ENCODE measurements around the gene WDFY3.

WDFY3 gene

DNA sequence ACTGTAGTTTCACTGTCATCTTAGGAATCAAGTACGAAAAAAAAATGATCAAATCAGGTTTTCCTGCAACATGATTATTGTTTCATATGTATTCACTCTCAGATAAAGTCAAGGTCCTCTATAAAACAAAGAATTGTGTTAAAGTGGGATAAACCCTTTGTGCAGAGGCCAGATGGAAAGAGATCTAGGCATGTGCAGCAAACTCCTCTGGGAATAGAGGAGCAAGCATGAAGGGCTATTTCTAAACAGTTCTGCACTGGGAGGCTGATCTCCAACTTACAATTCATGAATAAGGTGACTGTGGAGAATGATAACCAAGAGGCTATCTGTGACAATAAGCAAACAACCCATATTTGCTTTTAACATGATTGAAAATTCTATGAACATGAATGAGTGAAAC, 2.4 kb upstream of the WDFY3 start:
- ATAC-seq (ENCODE audit: low read depth) (no peak), DNase-seq (ENCODE audit: low spot score) (no peak)
- Histone ChIP-seq H3K27ac (ENCODE audit: poor library complexity, severe bottlenecking) (no peak overlapping the region), H3K4me3 (ENCODE audit: severe bottlenecking) (no peak overlapping the region), H3K36me3 (ENCODE audit: low read depth) (peaks cover under 1% of the 10 kb centered on the region; the same call in 1 of the 2 replicates), H3K4me1 (ENCODE audit: insufficient read depth, poor library complexity, severe bottlenecking) (no peaks in the 10 kb centered on the region), H3K9me3 (ENCODE audit: severe bottlenecking) (no peaks in the 10 kb centered on the region), H3K27me3 (ENCODE audit: insufficient read depth, poor library complexity, severe bottlenecking) (no peaks in the 10 kb centered on the region)
- TF ChIP-seq, protein P1, sequence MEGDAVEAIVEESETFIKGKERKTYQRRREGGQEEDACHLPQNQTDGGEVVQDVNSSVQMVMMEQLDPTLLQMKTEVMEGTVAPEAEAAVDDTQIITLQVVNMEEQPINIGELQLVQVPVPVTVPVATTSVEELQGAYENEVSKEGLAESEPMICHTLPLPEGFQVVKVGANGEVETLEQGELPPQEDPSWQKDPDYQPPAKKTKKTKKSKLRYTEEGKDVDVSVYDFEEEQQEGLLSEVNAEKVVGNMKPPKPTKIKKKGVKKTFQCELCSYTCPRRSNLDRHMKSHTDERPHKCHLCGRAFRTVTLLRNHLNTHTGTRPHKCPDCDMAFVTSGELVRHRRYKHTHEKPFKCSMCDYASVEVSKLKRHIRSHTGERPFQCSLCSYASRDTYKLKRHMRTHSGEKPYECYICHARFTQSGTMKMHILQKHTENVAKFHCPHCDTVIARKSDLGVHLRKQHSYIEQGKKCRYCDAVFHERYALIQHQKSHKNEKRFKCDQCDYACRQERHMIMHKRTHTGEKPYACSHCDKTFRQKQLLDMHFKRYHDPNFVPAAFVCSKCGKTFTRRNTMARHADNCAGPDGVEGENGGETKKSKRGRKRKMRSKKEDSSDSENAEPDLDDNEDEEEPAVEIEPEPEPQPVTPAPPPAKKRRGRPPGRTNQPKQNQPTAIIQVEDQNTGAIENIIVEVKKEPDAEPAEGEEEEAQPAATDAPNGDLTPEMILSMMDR (IDR thresholded peaks at IDR 0.05; ENCODE audit: poor library complexity, severe bottlenecking) = no peak

DNA sequence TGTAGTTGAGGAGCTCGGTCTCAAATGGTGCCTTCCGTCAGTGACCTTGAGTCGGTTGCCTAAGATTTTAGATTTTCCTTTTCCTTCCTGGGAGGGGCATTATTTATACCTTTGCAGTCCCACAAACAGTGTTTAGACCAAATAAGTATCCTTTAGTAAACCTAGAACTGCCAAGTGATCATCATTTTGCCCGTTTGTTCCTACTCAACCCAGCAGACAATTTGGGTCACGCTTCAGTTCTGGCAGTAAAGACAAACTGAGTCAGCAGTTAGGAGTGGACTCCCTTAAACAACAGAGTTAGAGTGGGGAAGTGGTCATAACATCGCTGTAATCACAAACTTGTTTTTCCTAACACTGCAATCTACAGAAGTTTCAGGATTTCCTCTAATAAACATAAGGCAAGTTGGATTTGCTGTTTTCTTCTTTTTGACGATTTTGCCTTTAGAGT, 777 bp upstream of the WDFY3 start:
- H3K9me3 ChIP-seq (ENCODE audit: severe bottlenecking) = no peaks in the 10 kb centered on the region
- H3K4me3 ChIP-seq (ENCODE audit: severe bottlenecking) = peak overlapping the region; percentile 100
- DNase-seq (ENCODE audit: low spot score) (no peak), ATAC-seq (ENCODE audit: low read depth) (no peak)
- peaks cover 6% of the 10 kb centered on the region; the same call in 1 of the 2 replicates for H3K36me3 ChIP-seq (ENCODE audit: low read depth)
- H3K27me3 ChIP-seq (ENCODE audit: insufficient read depth, poor library complexity, severe bottlenecking) = no peaks in the 10 kb centered on the region
- TF ChIP-seq, protein P1 (IDR thresholded peaks at IDR 0.05; ENCODE audit: poor library complexity, severe bottlenecking) = no peak
- peak overlapping the region; percentile 70 for H3K27ac ChIP-seq (ENCODE audit: poor library complexity, severe bottlenecking)
- H3K4me1 ChIP-seq (ENCODE audit: insufficient read depth, poor library complexity, severe bottlenecking) = no peaks in the 10 kb centered on the region

DNA sequence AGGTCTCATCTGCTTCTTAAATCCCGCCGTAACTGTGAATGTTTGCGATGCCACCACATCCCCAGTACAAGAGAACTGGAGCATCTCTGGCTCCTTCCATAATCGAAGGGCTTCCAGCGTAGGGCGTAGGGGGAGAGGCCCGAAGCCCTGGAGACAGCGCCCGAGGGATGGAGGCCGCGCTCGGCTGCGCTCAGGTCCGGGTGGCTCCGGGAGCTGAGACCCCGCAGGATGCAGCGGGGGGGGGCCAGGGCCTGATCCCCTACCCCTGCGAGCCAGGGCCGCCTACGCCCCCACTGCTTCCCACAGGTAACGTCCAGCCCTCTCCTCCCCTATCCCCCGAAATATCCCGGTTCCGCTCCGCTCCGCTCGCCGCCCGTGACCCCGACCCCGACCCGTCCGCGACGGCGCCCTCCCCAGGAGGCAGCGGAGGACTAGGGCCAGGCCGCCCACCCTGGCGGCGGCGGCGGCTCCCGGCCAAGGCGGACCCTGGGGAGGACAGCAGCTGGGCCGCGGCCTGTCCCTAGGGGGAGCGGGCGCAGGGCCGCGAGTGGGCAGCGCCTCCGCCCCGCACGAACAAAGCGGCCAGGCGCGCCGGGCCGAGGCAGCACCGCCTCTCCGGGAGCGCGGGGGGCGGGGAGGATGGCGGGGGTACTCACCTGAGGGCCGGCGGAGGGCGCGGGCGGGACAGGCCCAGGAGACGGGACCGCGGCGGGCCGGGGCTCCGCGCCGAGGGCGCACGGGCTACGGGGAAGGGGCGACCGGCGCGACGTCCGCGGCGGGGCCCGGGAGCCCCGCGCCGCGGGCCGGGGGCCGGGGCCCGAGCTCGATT, 723 bp downstream of the WDFY3 start:
- Histone ChIP-seq H3K4me1 (ENCODE audit: insufficient read depth, poor library complexity, severe bottlenecking) (peaks cover 3% of the 10 kb centered on the region), H3K27ac (ENCODE audit: poor library complexity, severe bottlenecking) (peak overlapping the region; percentile 70), H3K27me3 (ENCODE audit: insufficient read depth, poor library complexity, severe bottlenecking) (no peaks in the 10 kb centered on the region), H3K4me3 (ENCODE audit: severe bottlenecking) (peak overlapping the region; percentile 100), H3K9me3 (ENCODE audit: severe bottlenecking) (no peaks in the 10 kb centered on the region), H3K36me3 (ENCODE audit: low read depth) (peaks cover 6% of the 10 kb centered on the region; the same call in 1 of the 2 replicates)
- TF ChIP-seq, protein P1 (IDR thresholded peaks at IDR 0.05; ENCODE audit: poor library complexity, severe bottlenecking) = peak; percentile 22
- ATAC-seq (ENCODE audit: low read depth) = peak; percentile 42
- DNase-seq (ENCODE audit: low spot score) = peak; percentile 64

DNA sequence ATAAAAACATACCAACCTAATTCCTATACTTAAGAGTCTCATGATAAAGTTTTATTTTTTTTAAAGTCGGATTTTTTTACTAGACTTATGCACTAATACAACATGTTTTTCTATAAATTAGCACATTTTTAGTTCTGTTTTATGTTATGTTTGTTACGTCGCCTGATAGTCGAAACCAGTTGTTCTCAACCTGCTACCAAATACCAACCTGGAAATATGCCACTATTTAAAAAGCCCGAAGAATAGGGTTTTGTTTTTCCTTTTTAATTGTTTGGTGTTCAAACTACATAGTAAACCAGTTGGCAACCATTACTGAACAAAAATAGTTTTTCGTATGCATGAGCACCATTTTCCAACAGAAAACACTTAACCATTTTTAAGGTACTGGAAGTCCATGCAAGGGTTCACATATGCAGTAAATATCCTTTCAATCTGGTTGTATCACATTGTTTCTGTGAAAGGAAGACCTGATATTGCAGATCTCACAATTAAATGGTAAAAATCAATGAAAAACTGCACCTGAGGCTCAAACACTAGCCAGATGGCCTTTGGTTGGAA, 1.4 kb downstream of the WDFY3 start:
- Histone ChIP-seq H3K27me3 (ENCODE audit: insufficient read depth, poor library complexity, severe bottlenecking) (no peaks in the 10 kb centered on the region), H3K9me3 (ENCODE audit: severe bottlenecking) (no peaks in the 10 kb centered on the region), H3K27ac (ENCODE audit: poor library complexity, severe bottlenecking) (peak overlapping the region; percentile 70), H3K4me3 (ENCODE audit: severe bottlenecking) (peak overlapping the region; percentile 100), H3K36me3 (ENCODE audit: low read depth) (peaks cover 6% of the 10 kb centered on the region; the same call in 1 of the 2 replicates), H3K4me1 (ENCODE audit: insufficient read depth, poor library complexity, severe bottlenecking) (peaks cover 3% of the 10 kb centered on the region)
- no peak for ATAC-seq (ENCODE audit: low read depth)
- TF ChIP-seq, protein P1 (IDR thresholded peaks at IDR 0.05; ENCODE audit: poor library complexity, severe bottlenecking) = no peak
- no peak for DNase-seq (ENCODE audit: low spot score)
